Measurements from ENCODE around the gene TMEM171.
A peak's percentile ranks its signal among the peaks of the same experiment; 100 is the strongest.

TMEM171 gene

DNA sequence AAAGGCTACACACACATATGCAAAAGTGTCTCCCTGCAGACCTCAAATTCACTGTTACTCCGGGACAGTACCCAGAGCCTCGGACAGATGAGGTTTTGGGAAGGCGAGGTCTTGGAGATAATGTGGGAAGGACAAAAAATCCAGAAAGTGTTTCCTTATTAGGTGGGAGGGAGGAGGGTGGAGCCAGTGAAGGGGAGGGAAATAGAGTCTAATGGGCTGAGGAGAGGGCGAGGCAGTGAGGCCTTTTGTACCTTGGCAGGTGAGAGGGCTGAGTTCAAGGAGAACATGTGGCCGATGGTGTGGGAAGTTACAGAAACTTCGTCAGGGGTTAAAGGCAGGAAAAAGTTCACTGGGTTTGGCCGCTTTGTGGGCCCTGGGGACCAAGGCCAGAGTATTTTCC lies 30.5 kb downstream of the TMEM171 start:
- no peak for TF ChIP-seq EZH2 (optimal IDR thresholded peaks at IDR 0.05; ENCODE audit: low read depth, low read length)
- TF ChIP-seq, protein P1, sequence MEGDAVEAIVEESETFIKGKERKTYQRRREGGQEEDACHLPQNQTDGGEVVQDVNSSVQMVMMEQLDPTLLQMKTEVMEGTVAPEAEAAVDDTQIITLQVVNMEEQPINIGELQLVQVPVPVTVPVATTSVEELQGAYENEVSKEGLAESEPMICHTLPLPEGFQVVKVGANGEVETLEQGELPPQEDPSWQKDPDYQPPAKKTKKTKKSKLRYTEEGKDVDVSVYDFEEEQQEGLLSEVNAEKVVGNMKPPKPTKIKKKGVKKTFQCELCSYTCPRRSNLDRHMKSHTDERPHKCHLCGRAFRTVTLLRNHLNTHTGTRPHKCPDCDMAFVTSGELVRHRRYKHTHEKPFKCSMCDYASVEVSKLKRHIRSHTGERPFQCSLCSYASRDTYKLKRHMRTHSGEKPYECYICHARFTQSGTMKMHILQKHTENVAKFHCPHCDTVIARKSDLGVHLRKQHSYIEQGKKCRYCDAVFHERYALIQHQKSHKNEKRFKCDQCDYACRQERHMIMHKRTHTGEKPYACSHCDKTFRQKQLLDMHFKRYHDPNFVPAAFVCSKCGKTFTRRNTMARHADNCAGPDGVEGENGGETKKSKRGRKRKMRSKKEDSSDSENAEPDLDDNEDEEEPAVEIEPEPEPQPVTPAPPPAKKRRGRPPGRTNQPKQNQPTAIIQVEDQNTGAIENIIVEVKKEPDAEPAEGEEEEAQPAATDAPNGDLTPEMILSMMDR (IDR thresholded peaks at IDR 0.05; ENCODE audit: low read length), result no peak
- TF ChIP-seq EZH2phosphoT487 (IDR thresholded peaks at IDR 0.05; ENCODE audit: low read length), result no peak
- no peak overlapping the region for H3K4me3 ChIP-seq (ENCODE audit: low read length)
- H3F3A ChIP-seq (ENCODE audit: insufficient read depth, low read length), result no peaks in the 10 kb centered on the region
- H3K9me2 ChIP-seq (replicated peaks; ENCODE audit: insufficient read depth, low read length), result no peaks in the 10 kb centered on the region
- H3K9ac ChIP-seq (ENCODE audit: low read length), result no peak overlapping the region
- H3K79me2 ChIP-seq (ENCODE audit: low read length), result no peaks in the 10 kb centered on the region
- no peaks in the 10 kb centered on the region for H3K4me1 ChIP-seq (ENCODE audit: low read length)
- H3K9me3 ChIP-seq (replicated peaks; ENCODE audit: insufficient read depth, low read length), result no peaks in the 10 kb centered on the region
- peaks cover 39% of the 10 kb centered on the region for H3K27me3 ChIP-seq (replicated peaks; ENCODE audit: insufficient read depth, low read length)
- no peaks in the 10 kb centered on the region for H3K36me3 ChIP-seq (replicated peaks; ENCODE audit: insufficient read depth, low read length)
- no peak overlapping the region for H3K4me2 ChIP-seq (ENCODE audit: low read depth, low read length)
- DNase-seq, result no peak
- no peak overlapping the region for H3K27ac ChIP-seq (ENCODE audit: low read length)
- no peaks in the 10 kb centered on the region for H4K20me1 ChIP-seq (ENCODE audit: insufficient read depth, low read length)
- H2AFZ ChIP-seq (ENCODE audit: low read length), result no peak overlapping the region

DNA sequence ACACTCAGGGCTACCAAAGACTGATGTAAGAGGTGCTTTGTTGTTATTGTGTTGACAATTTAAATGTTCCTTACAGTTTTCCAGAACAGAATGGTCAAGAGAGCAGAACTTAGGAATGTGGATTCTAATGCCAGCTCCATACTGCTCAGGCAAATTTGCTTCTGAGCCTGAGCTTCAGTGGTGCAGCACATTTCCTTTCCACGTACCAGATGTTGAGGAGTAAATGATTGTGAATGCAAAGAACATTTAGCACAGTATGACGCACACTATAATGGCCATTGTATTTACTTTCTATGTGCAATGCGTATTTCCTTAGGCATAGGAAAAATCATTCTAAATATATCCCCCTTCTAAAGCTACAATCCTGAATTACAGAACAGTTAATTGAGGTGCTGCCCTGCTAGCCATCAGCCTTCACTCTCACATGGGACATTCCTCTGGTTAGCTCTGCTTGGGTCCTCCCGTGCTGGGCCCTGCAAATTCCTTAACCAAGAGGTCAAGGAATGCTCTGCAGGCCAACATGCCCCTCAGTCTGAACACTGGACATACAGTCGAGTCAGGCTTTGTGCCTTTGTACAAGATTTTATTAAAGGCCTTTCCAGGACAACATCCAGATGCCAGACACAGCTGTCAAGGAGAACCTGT lies 31.5 kb downstream of the TMEM171 start:
- H2AFZ ChIP-seq (ENCODE audit: low read length), result no peak overlapping the region

DNA sequence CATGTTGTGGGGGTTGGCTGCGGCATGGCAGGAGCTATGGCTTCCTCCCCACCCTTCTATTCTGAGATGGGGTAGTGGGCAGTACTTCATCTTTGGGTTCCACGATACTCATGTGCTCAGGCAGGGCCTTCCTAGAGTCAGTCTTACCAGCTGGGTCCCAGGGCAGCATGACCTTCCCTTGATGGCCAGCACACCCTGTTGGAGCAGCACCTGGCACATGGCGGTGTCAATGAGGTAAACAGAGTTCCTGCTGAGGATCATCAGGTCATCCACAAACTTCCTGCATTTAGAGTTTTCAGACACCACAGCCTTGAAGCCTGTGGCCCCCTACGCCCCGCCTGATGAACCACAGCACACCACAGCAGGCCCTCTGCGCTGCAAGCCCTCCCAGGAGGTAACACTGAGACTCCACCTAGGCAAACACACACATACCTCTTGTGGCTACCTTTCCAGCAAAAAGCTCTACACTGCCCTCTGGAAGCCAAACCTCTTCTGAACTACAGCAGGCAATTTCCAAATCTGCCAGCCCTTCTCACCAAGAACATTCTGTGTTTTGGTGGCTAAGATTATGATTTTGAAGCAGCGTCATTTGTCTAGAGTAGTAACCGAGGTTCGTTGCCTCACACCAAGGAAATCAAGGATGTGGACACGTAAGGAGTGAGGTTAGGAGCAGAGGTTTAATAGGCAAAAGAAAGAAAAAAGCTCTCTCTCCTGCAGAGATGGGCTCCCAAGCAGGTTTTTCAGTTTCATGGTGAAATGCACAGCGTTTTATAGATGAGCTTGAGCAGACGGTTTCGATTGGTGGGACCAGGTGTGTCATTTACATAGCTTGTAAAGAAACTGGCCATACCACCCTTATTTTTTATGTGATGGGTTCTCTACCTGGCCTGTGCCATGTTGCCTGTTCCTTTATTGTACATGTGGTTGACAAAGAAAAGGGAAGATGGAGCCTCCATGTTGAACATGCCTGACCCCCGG lies 32.3 kb downstream of the TMEM171 start:
- H3F3A ChIP-seq (ENCODE audit: insufficient read depth, low read length), result no peaks in the 10 kb centered on the region
- no peaks in the 10 kb centered on the region for H3K79me2 ChIP-seq (ENCODE audit: low read length)
- no peaks in the 10 kb centered on the region for H3K36me3 ChIP-seq (replicated peaks; ENCODE audit: insufficient read depth, low read length)
- no peaks in the 10 kb centered on the region for H3K9me2 ChIP-seq (replicated peaks; ENCODE audit: insufficient read depth, low read length)
- peaks cover 57% of the 10 kb centered on the region for H3K27me3 ChIP-seq (replicated peaks; ENCODE audit: insufficient read depth, low read length)
- no peaks in the 10 kb centered on the region for H4K20me1 ChIP-seq (ENCODE audit: insufficient read depth, low read length)
- no peak overlapping the region for H3K9ac ChIP-seq (ENCODE audit: low read length)
- no peak for TF ChIP-seq EZH2phosphoT487 (IDR thresholded peaks at IDR 0.05; ENCODE audit: low read length)
- TF ChIP-seq EZH2 (optimal IDR thresholded peaks at IDR 0.05; ENCODE audit: low read depth, low read length), result no peak
- TF ChIP-seq, protein P1 (IDR thresholded peaks at IDR 0.05; ENCODE audit: low read length), result peak; percentile 15; the same call in 1 of the 2 replicates
- H2AFZ ChIP-seq (ENCODE audit: low read length), result no peak overlapping the region
- H3K27ac ChIP-seq (ENCODE audit: low read length), result no peak overlapping the region
- H3K4me3 ChIP-seq (ENCODE audit: low read length), result no peak overlapping the region
- no peak overlapping the region for H3K4me2 ChIP-seq (ENCODE audit: low read depth, low read length)
- no peaks in the 10 kb centered on the region for H3K9me3 ChIP-seq (replicated peaks; ENCODE audit: insufficient read depth, low read length)
- DNase-seq, result no peak
- no peaks in the 10 kb centered on the region for H3K4me1 ChIP-seq (ENCODE audit: low read length)

More for the DNA sequence above, 31.5 kb downstream of the TMEM171 start:
- H3K4me2 ChIP-seq (ENCODE audit: low read depth, low read length), result no peak overlapping the region
- no peaks in the 10 kb centered on the region for H3K9me2 ChIP-seq (replicated peaks; ENCODE audit: insufficient read depth, low read length)
- H3K4me1 ChIP-seq (ENCODE audit: low read length), result no peaks in the 10 kb centered on the region
- H3F3A ChIP-seq (ENCODE audit: insufficient read depth, low read length), result no peaks in the 10 kb centered on the region
- H3K36me3 ChIP-seq (replicated peaks; ENCODE audit: insufficient read depth, low read length), result no peaks in the 10 kb centered on the region
- H3K9me3 ChIP-seq (replicated peaks; ENCODE audit: insufficient read depth, low read length), result no peaks in the 10 kb centered on the region
- no peak overlapping the region for H3K27ac ChIP-seq (ENCODE audit: low read length)
- no peak for DNase-seq
- H3K79me2 ChIP-seq (ENCODE audit: low read length), result no peaks in the 10 kb centered on the region
- no peak overlapping the region for H3K4me3 ChIP-seq (ENCODE audit: low read length)
- no peak overlapping the region for H3K9ac ChIP-seq (ENCODE audit: low read length)
- H3K27me3 ChIP-seq (replicated peaks; ENCODE audit: insufficient read depth, low read length), result peaks cover 49% of the 10 kb centered on the region
- TF ChIP-seq, protein P1 (IDR thresholded peaks at IDR 0.05; ENCODE audit: low read length), result no peak
- TF ChIP-seq EZH2 (optimal IDR thresholded peaks at IDR 0.05; ENCODE audit: low read depth, low read length) (no peak), EZH2phosphoT487 (IDR thresholded peaks at IDR 0.05; ENCODE audit: low read length) (no peak)
- H4K20me1 ChIP-seq (ENCODE audit: insufficient read depth, low read length), result no peaks in the 10 kb centered on the region

Data from MM.1S (cell line).